Activated naive CD4-positive, alpha-beta T cell treated with anti-CD3 and anti-CD28 coated beads, Interleukin-2, amount 50 U/mL, for 72 hours (primary cell): ENCODE measurements around the gene RSPH1. TPM values are rescaled to one million over a fixed set of nuclear protein-coding genes. Genes with fewer than 3 reads are reported as not detected.

Source experiments
- ATAC-seq, 2 donors: fragments of 150-1000 bp; cut with Tn5 transposase; 2 replicates each; pipeline ENCODE4 v1.10.0; 2021; ENCODE audit warnings: mild to moderate bottlenecking in 2 of 2, moderate library complexity in 2 of 2
- DNase-seq, 2 donors: peaks; one replicate each; pipeline ENCODE4 v3.0.0; 2021 to 2022; ENCODE audit warnings: low spot score in 2 of 2
- H3K27ac Mint-ChIP-seq, 2 donors: one replicate each; pipeline ENCODE4 v1.8.0; 2022; ENCODE audit warnings: mild to moderate bottlenecking in 2 of 2, mixed read lengths in 2 of 2
- H3K36me3 Mint-ChIP-seq, 2 donors: one replicate each; pipeline ENCODE4 v1.8.0; 2022; ENCODE audit warnings: mixed read lengths in 2 of 2
- H3K9me3 Mint-ChIP-seq, 2 donors: one replicate each; pipeline ENCODE4 v1.8.0; 2022; ENCODE audit warnings: mixed read lengths in 2 of 2
- total RNA-seq, 2 donors: library from RNA; stranded (reverse); gene quantifications; one replicate each; pipeline ENCODE4 v1.2.3, GENCODE V29; 2022

RSPH1 gene
- total RNA-seq, 2 donors from 2014 or later = 0.11 to 0.33 TPM

- Mint-ChIP-seq H3K36me3 (peaks cover 39 to 72% of the 10 kb centered on the region in 2 donors), H3K27ac (peak overlapping the region; percentile 8 to 69), H3K9me3 (peaks cover 0 to 20% of the 10 kb centered on the region in 2 donors)
- ATAC-seq (peak; percentile 47 to 74), DNase-seq (no peak)
These were observed 56.5 kb downstream of the RSPH1 start for GRCh38 chr21:42439284-42440186.

DNA sequence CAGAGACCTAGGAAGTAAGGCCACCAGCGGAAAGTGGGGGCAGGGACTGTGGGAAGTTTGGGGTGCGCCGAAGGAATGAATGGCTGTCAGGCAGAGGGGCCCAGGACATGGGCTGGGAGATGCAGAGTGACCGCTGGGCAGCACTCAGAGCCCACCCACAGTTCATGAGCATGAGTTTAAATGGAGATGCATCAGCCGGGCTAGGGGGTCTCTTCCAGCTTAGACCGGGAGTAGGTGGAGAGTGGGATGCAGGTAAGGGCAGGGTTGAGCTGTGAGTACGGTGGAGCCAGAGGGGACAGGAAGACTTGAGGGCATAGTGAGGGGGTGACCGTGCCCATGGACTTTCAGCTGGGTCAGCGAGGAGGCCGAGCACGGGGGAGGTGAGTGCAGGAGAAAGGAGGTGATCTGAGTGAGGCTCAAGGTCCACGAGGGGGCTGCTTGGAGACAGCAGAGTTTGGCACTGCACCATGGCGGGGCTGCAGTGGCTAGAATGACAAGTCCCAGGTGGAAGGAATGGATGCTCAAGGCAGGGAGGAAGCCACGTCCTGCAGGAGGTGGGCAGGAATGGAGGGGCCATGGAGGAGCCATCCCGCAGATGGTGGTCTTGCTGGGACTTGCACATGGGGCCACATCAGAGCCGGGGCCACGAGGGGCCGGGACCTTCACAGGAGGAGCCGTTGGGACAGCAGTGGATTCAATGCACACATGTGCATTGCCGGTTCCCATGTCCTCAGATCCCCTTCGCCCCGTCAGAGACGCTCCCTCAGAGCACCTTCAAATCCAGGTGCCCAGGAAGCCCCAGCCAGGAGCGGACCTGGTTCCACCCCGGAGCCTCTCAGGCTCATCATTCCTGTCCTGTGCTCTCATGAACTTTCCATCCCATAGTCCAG, 57.5 kb downstream of the RSPH1 start:
- DNase-seq (no peak), ATAC-seq (no peak)
- peaks cover 45 to 81% of the 10 kb centered on the region in 2 donors for H3K36me3 Mint-ChIP-seq
- peak overlapping the region in 1 of 2 donors; percentile 17 for H3K27ac Mint-ChIP-seq
- peaks cover 0 to 21% of the 10 kb centered on the region in 2 donors for H3K9me3 Mint-ChIP-seq

DNA sequence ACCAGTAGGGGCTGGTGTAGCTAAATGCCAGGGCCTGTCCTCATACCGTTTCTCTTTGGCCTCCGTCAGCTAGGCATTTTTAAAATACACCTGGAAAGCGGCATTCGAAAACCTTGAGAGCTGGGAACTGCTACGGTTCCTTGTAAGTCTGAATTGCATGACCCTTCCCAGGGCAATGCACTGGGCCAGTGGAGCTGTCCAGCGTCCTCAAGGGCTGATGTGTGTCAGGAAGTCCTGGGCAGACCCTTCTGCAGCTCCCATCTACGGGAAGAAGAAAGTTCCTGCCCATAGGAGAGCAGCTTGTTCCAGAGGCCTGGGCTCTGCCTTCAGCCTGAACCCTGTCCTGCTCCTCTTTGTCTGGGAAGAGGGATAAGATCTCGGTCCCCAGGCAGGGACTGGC, 58.2 kb downstream of the RSPH1 start:
- peaks cover 46 to 89% of the 10 kb centered on the region in 2 donors for H3K36me3 Mint-ChIP-seq
- ATAC-seq (no peak), DNase-seq (no peak)
- H3K9me3 Mint-ChIP-seq = peaks cover 0 to 21% of the 10 kb centered on the region in 2 donors
- peak overlapping the region in 1 of 2 donors; percentile 17 for H3K27ac Mint-ChIP-seq

DNA sequence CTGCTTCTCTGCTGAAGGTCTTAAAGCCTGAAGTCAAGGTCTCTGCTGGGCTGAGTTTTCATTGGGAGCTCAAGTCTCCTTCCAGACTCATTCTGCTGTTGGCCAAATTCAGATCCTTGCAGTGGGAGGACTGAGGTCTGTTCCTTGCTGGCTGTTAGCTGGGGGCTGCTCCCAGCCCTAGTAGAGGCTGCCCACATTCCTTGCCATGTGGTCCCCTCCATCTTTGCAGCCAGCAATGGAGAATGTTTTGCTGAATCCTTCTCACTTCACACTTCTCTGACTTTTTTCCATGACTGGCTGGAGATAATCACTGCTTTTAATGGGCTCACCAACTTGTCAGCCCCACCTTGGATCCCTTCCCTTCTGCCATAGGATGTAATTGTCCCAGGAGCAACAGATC, 59.1 kb downstream of the RSPH1 start:
- ATAC-seq = no peak
- no peak overlapping the region for H3K27ac Mint-ChIP-seq
- no peak for DNase-seq

DNA sequence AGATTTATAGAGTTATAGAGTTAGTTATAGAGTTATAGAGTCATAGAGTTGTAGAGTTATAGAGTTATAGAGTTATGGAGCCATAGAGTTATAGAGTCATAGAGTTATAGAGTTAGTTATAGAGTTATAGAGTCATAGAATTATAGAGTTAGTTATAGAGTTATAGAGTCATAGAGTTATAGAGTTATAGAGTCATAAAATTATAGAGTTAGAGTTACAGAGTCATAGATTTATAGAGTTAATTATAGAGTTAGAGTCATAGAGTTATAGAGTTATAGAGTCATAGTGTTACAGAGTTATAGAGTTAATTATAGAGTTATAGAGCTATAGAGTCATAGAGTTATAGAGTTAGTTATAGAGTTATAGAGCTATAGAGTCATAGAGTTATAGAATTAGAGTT, 60.2 kb downstream of the RSPH1 start:
- Mint-ChIP-seq H3K9me3 (peaks cover 4 to 31% of the 10 kb centered on the region in 2 donors), H3K27ac (no peak overlapping the region), H3K36me3 (peaks cover 50 to 94% of the 10 kb centered on the region in 2 donors)
- DNase-seq = no peak
- no peak for ATAC-seq

More for the DNA sequence above, 59.1 kb downstream of the RSPH1 start:
- Mint-ChIP-seq H3K9me3 (peaks cover 4 to 29% of the 10 kb centered on the region in 2 donors), H3K36me3 (peaks cover 49 to 91% of the 10 kb centered on the region in 2 donors)

- DNase-seq (no peak), ATAC-seq (no peak)
- Mint-ChIP-seq H3K27ac (no peak overlapping the region), H3K36me3 (peaks cover 50 to 92% of the 10 kb centered on the region in 2 donors), H3K9me3 (peaks cover 4 to 31% of the 10 kb centered on the region in 2 donors)
These were observed 60.6 kb downstream of the RSPH1 start for GRCh38 chr21:42435401-42435800.

GRCh38 chr21:42434884-42435283, 61.1 kb downstream of the RSPH1 start:
- Mint-ChIP-seq H3K9me3 (peaks cover 4 to 30% of the 10 kb centered on the region in 2 donors), H3K27ac (peak overlapping the region in 1 of 2 donors; percentile 86), H3K36me3 (peaks cover 49 to 88% of the 10 kb centered on the region in 2 donors)
- ATAC-seq (no peak), DNase-seq (no peak)

DNA sequence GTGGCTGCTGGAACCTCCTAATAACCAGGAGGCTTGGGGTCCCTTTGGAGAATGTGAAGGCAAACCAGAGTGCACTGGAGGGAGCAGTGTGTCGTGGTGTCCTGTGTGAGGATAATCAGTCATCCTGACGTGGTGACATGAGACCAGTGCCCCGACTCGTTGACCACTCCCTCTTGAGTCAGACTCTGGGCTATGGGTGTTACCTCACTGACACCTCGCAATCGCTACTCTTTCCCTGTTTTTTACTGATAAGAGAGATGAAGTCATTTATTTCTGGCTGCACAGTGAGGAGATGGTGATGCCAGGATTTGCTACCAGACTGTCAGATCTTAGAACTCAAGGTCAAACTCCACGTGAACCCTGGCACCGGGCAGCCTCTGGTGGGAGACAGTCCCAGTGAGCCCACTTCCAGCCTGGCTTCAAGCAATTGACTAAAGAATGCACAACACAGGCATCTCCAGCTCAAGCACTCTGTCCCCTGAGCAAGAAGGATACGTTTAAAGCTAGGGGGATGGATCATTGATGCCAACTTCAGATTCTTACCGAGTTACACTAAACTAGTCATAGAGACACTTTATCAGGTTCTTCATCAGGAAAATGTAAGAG, 62.0 kb downstream of the RSPH1 start:
- H3K36me3 Mint-ChIP-seq = peaks cover 40 to 80% of the 10 kb centered on the region in 2 donors
- ATAC-seq (peak; percentile 58 to 87), DNase-seq (no peak)
- H3K9me3 Mint-ChIP-seq = peaks cover 4 to 25% of the 10 kb centered on the region in 2 donors
- H3K27ac Mint-ChIP-seq = no peak overlapping the region

DNA sequence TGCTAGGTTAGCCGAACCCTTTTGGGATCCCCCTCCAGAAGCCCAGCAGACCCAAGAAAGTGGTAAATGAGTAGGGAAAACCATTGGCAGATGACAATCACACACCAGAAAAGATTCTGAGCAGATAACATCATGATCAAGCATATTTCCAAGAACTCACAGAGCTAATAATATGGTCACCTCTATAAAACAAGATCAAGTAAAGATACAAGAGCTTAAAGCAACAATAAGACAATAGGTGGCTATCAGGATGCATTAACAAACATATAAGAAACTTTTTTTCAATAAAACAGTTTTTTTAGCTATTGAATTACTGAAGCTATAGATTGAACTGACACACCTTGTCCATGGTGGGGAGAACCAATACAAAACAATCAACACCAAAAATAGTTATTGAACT, 63.3 kb downstream of the RSPH1 start:
- ATAC-seq = no peak
- Mint-ChIP-seq H3K27ac (no peak overlapping the region), H3K36me3 (peaks cover 31 to 75% of the 10 kb centered on the region in 2 donors), H3K9me3 (peaks cover 4 to 25% of the 10 kb centered on the region in 2 donors)
- DNase-seq = no peak

GRCh38 chr21:42431196-42431595, 64.8 kb downstream of the RSPH1 start:
- DNase-seq (peak in 1 of 2 donors; percentile 44), ATAC-seq (no peak)
- peak overlapping the region; percentile 56 to 60 for H3K27ac Mint-ChIP-seq
- peaks cover 44 to 77% of the 10 kb centered on the region in 2 donors for H3K36me3 Mint-ChIP-seq
- H3K9me3 Mint-ChIP-seq = peaks cover 4 to 25% of the 10 kb centered on the region in 2 donors

DNA sequence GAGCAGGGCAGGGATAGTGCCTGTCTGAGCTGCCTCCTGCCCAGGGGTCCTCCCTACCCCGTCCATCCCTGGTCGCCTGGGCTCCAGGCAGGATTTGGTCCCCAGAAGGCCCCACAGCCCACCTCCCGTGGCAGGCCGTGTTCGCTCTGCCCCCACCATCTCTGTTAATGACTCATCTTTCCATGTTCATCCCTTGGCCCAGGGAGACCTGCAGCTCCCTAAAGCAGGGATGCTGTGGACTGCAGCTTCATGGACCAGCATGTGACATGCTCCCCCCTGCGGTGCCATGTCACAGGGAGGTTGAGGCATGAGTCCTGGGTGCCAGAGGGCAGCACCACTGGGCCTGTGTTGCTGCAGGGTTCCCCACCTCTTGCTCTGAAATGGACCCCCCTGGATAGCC, 65.5 kb downstream of the RSPH1 start:
- H3K27ac Mint-ChIP-seq = peak overlapping the region in 1 of 2 donors; percentile 26
- H3K36me3 Mint-ChIP-seq = peaks cover 45 to 76% of the 10 kb centered on the region in 2 donors
- ATAC-seq = no peak
- H3K9me3 Mint-ChIP-seq = peaks cover 4 to 19% of the 10 kb centered on the region in 2 donors
- peak in 1 of 2 donors; percentile 31 for DNase-seq

DNA sequence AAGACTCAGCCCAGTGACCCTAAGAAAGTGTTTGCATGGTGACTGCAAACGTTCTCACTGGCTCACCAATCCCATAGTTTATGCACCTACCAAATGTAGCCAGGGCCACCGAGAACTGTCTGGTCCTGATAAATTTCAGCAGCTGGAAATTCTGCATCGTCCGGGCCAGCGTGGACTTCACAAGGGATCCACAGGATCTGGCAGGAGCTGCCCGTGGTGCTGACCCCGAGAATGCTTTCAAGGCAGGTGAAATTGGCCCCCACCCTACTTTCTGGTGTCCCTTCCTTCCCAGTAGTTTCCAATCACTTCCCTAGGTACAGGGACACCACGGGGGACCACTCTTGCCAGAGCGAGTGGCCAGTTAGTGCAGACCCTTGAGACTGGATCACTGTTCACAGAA, 66.2 kb downstream of the RSPH1 start:
- no peak for ATAC-seq
- DNase-seq = peak in 1 of 2 donors; percentile 33
- Mint-ChIP-seq H3K27ac (no peak overlapping the region), H3K9me3 (peaks cover 4 to 14% of the 10 kb centered on the region in 2 donors), H3K36me3 (peaks cover 39 to 72% of the 10 kb centered on the region in 2 donors)

DNA sequence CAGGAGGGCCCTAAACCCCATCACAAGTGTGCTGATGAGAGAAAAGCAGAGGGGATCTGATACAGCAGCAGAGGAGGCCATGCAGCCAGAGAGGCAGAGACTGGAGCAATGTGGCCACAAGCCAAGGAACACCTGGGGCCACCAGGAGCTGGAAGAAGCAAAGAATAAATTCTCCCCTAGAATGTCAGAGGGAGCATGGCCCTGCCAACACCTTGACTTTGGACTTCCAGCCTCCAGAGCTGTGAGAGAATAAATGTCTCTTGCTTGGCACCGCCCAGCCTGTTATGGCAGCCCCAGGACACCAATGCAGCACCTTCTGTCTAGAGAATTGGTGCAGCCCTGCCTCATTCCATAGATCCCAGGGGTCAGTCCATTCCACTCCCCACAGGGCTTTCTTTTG, 67.0 kb downstream of the RSPH1 start:
- DNase-seq (peak in 1 of 2 donors; percentile 13), ATAC-seq (no peak)
- Mint-ChIP-seq H3K27ac (no peak overlapping the region), H3K36me3 (peaks cover 31 to 70% of the 10 kb centered on the region in 2 donors), H3K9me3 (peaks cover 4 to 10% of the 10 kb centered on the region in 2 donors)

- DNase-seq = peak in 1 of 2 donors; percentile 43
These were observed 68.1 kb downstream of the RSPH1 start for GRCh38 chr21:42427809-42428419.

DNA sequence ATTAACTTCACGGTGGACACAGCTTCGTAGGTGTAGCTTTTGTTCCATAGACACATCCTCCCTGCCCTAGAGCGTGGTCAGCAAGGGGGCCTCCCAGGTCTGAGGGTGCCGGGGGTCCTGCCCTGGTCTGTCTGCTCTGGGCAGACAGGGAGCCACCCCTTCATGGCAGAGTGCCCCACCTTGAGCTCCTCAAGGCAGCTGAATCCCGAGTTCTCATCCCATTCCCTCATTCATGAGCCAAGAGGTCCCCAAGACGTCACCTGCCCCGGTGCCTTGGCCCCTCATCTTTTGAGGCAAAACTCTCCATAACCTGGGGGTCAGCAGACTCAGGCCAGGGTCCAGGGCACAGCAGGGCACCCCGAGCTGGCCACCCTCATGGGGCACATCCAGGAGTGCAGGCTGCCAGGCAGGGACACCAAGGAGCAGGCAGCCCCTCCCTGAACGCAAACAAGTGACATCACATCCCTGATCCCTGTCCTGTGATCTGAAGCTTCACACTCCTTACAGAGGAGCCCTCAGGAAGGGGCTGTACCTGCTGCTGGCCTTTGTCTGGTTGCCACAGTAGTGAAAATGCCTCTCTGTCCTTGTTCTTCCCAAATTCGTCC, 69.0 kb downstream of the RSPH1 start:
- ATAC-seq (no peak), DNase-seq (peak in 1 of 2 donors; percentile 50)
- peak overlapping the region in 1 of 2 donors; percentile 78 for H3K27ac Mint-ChIP-seq
- peaks cover 20 to 69% of the 10 kb centered on the region in 2 donors for H3K36me3 Mint-ChIP-seq
- peaks cover 0 to 3% of the 10 kb centered on the region in 2 donors for H3K9me3 Mint-ChIP-seq

More at GRCh38 chr21:42427809-42428419, 68.1 kb downstream of the RSPH1 start:
- no peak overlapping the region for H3K27ac Mint-ChIP-seq
- peaks cover 30 to 69% of the 10 kb centered on the region in 2 donors for H3K36me3 Mint-ChIP-seq
- H3K9me3 Mint-ChIP-seq = peaks cover 4 to 10% of the 10 kb centered on the region in 2 donors
- no peak for ATAC-seq
